ENCODE results near the gene SCAPER.

GRCh38 chr15:76823890-76824289 lies 81.2 kb downstream of the SCAPER start:
- TF ChIP-seq CTCF (IDR thresholded peaks at IDR 0.05) = no peak
- no peak for TF ChIP-seq EP300 (IDR thresholded peaks at IDR 0.05)
- no peak for TF ChIP-seq POLR2A (IDR thresholded peaks at IDR 0.05)
